ENCODE data around the gene DNAJC1. TPM values are rescaled to one million over a fixed set of nuclear protein-coding genes. Genes with fewer than 3 reads are reported as not detected.

Gene DNAJC1
- total RNA-seq, 2 experiments from 2014 or later = 20.6 to 28.1 TPM

DNA sequence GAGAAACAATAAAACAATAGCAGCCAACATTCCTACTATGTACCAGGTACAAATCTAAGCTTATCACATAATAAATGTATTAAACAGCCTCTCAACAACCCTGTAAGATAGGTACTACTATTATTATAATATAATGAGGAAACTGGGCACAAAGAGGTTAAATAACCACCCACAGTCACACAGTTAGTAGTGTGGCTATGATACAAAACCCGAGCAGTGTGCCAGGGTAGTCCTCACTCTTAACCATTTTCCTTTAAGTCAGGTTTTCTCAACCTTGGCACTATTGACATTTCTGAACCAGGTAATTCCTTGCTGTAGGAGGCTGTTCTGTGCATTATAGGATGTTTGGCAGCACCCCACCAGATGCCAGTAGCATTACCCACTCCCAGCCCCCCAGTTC lies 48.8 kb downstream of the DNAJC1 start:
- CTCF ChIA-PET = interaction anchor here (1.7 kb wide), 1 partner anchor 13 kb away, joined by 3 read pairs; no protein-coding TSS in a partner anchor
- POLR2A ChIA-PET = no interaction called here
- H3K36me3 Mint-ChIP-seq (ENCODE audit: low read depth) = no peaks in the 10 kb centered on the region
- no peak for ATAC-seq
- no peaks in the 10 kb centered on the region for H3K27me3 Mint-ChIP-seq
- no peak overlapping the region for H3K27ac Mint-ChIP-seq
- H3K4me1 Mint-ChIP-seq = peaks cover 7% of the 10 kb centered on the region
- no peaks in the 10 kb centered on the region for H3K9me3 Mint-ChIP-seq (ENCODE audit: low read depth)
- no peak overlapping the region for H3K4me3 Mint-ChIP-seq
- intact Hi-C loops (cut with DNase I, micrococcal nuclease) = loop anchor here in 1 of 2 experiments (5.0 to 10.0 kb wide), 2 partner anchors 220 to 877 kb away; no protein-coding TSS in a partner anchor
- no peak for DNase-seq

- DNase-seq (no peak), ATAC-seq (no peak)
- H3K27ac Mint-ChIP-seq = no peak overlapping the region
- no peaks in the 10 kb centered on the region for H3K27me3 Mint-ChIP-seq
- H3K4me1 Mint-ChIP-seq = peaks cover 7% of the 10 kb centered on the region
- intact Hi-C loops (cut with DNase I, micrococcal nuclease) = loop anchor here in 1 of 2 experiments (5.0 to 10.0 kb wide), 2 partner anchors 219 to 877 kb away; no protein-coding TSS in a partner anchor
- H3K36me3 Mint-ChIP-seq (ENCODE audit: low read depth) = no peaks in the 10 kb centered on the region
- POLR2A ChIA-PET = interaction anchor here (0.6 kb wide), 1 partner anchor 943 kb away, joined by 3 read pairs; no protein-coding TSS in a partner anchor
- no peak overlapping the region for H3K4me3 Mint-ChIP-seq
- CTCF ChIA-PET = interaction anchor here (1.1 to 1.7 kb wide), 2 partner anchors 11 to 14 kb away, joined by 3 to 4 read pairs; no protein-coding TSS in a partner anchor
- no peaks in the 10 kb centered on the region for H3K9me3 Mint-ChIP-seq (ENCODE audit: low read depth)
Measured at GRCh38 chr10:21954132-21954531, 49.4 kb downstream of the DNAJC1 start.

- ATAC-seq (peak; percentile 98), DNase-seq (no peak)
- POLR2A ChIA-PET = interaction anchor here (0.6 to 0.7 kb wide), 4 partner anchors 43 to 943 kb away, joined by 3 to 7 read pairs (median 4); no protein-coding TSS in a partner anchor
- intact Hi-C loops (cut with DNase I, micrococcal nuclease) = loop anchor here (1.0 to 10.0 kb wide), 4 partner anchors 219 to 876 kb away; no protein-coding TSS in a partner anchor
- H3K27me3 Mint-ChIP-seq = no peaks in the 10 kb centered on the region
- no peaks in the 10 kb centered on the region for H3K9me3 Mint-ChIP-seq (ENCODE audit: low read depth)
- no peak overlapping the region for H3K27ac Mint-ChIP-seq
- CTCF ChIA-PET = interaction anchor here (0.6 to 1.7 kb wide), 3 partner anchors 11 to 590 kb away, joined by 3 to 4 read pairs (median 3); no protein-coding TSS in a partner anchor
- peaks cover 7% of the 10 kb centered on the region for H3K4me1 Mint-ChIP-seq
- no peaks in the 10 kb centered on the region for H3K36me3 Mint-ChIP-seq (ENCODE audit: low read depth)
- no peak overlapping the region for H3K4me3 Mint-ChIP-seq
Measured at GRCh38 chr10:21953585-21954057, 49.9 kb downstream of the DNAJC1 start.

DNA sequence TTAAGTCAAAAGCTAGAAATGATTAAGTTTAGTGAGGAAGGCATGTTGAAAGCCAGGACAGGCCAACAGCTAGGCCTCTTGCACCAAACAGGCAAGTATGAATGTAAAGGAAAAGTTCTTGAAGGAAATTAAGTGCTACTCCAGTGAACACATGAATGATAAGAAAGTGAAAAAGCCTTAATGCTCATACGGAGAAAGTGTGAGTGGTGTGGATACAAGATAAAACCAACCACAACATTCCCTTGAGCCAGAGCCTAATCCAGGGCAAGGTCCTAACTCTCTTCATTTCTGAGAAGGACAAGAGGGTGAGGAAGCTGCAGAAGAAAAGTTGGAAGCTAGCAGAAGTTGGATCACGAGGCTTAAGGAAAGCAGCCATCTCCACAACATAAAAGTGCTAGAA lies 53.0 kb downstream of the DNAJC1 start:
- intact Hi-C loops (cut with DNase I, micrococcal nuclease) = loop anchor here in 1 of 2 experiments (5.0 to 10.0 kb wide), 2 partner anchors 216 to 873 kb away; no protein-coding TSS in a partner anchor
- peaks cover 7% of the 10 kb centered on the region for H3K4me1 Mint-ChIP-seq
- no peak overlapping the region for H3K4me3 Mint-ChIP-seq
- no peak overlapping the region for H3K27ac Mint-ChIP-seq
- no peak for ATAC-seq
- POLR2A ChIA-PET = no interaction called here
- no peaks in the 10 kb centered on the region for H3K9me3 Mint-ChIP-seq (ENCODE audit: low read depth)
- H3K36me3 Mint-ChIP-seq (ENCODE audit: low read depth) = no peaks in the 10 kb centered on the region
- CTCF ChIA-PET = no interaction called here
- no peaks in the 10 kb centered on the region for H3K27me3 Mint-ChIP-seq
- no peak for DNase-seq

- Mint-ChIP-seq H3K36me3 (ENCODE audit: low read depth) (no peaks in the 10 kb centered on the region), H3K9me3 (ENCODE audit: low read depth) (no peaks in the 10 kb centered on the region), H3K4me1 (peaks cover 14% of the 10 kb centered on the region), H3K27me3 (no peaks in the 10 kb centered on the region), H3K4me3 (no peak overlapping the region), H3K27ac (no peak overlapping the region)
- intact Hi-C loops (cut with DNase I, micrococcal nuclease) = no loop called here
- no peak for ATAC-seq
- CTCF ChIA-PET = no interaction called here
- POLR2A ChIA-PET = no interaction called here
- no peak for DNase-seq
Measured at GRCh38 chr10:21946946-21947345, 56.6 kb downstream of the DNAJC1 start.

- no peaks in the 10 kb centered on the region for H3K27me3 Mint-ChIP-seq
- H3K36me3 Mint-ChIP-seq (ENCODE audit: low read depth) = no peaks in the 10 kb centered on the region
- ATAC-seq (no peak), DNase-seq (no peak)
- no peak overlapping the region for H3K27ac Mint-ChIP-seq
- H3K4me3 Mint-ChIP-seq = no peak overlapping the region
- intact Hi-C loops (cut with DNase I, micrococcal nuclease) = no loop called here
- H3K9me3 Mint-ChIP-seq (ENCODE audit: low read depth) = no peaks in the 10 kb centered on the region
- peaks cover 11% of the 10 kb centered on the region for H3K4me1 Mint-ChIP-seq
- CTCF ChIA-PET = no interaction called here
- POLR2A ChIA-PET = no interaction called here
Measured at GRCh38 chr10:21944727-21945386, 58.7 kb downstream of the DNAJC1 start.

DNA sequence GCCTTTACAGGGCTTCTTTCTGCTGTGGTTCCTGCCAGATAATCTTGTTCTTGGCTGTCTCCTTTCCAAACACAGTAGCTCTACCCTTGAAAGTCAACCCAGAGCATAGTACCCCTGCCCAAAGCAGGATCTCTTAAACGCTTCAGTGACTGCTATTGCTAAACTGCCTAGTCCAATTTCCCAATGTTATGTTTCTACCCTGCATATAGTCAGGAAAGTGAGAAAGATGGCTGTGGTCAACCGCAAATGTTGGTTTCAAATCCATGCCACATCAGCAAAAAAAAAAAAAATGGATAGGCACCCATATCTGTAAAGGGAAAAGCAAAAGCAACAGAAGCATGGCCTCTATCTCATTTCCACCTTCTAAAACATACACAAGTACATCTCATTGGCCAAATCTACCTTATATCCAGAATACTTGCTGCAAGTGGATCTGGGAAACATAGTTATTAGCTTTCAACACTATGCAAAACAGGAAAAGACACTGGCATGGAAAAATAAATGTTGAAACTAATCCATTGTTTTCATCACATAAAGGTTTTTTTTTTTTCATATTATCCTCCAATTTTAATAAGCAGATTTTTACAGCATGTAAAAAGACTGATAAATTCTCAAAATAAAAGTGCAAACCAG lies 59.8 kb downstream of the DNAJC1 start:
- Mint-ChIP-seq H3K9me3 (ENCODE audit: low read depth) (no peaks in the 10 kb centered on the region), H3K27me3 (no peaks in the 10 kb centered on the region), H3K4me1 (peaks cover 11% of the 10 kb centered on the region), H3K4me3 (no peak overlapping the region), H3K36me3 (ENCODE audit: low read depth) (peaks cover 7% of the 10 kb centered on the region), H3K27ac (no peak overlapping the region)
- POLR2A ChIA-PET = no interaction called here
- DNase-seq = no peak
- intact Hi-C loops (cut with DNase I, micrococcal nuclease) = no loop called here
- CTCF ChIA-PET = interaction anchor here (0.7 to 0.9 kb wide), 2 partner anchors 10 to 24 kb away, joined by 3 to 4 read pairs; no protein-coding TSS in a partner anchor
- ATAC-seq = no peak

GRCh38 chr10:21935439-21936023 lies 68.0 kb downstream of the DNAJC1 start:
- Mint-ChIP-seq H3K36me3 (ENCODE audit: low read depth) (peaks cover 26% of the 10 kb centered on the region), H3K27ac (no peak overlapping the region), H3K4me3 (no peak overlapping the region), H3K9me3 (ENCODE audit: low read depth) (peaks cover 15% of the 10 kb centered on the region), H3K4me1 (no peaks in the 10 kb centered on the region), H3K27me3 (no peaks in the 10 kb centered on the region)
- intact Hi-C loops (cut with DNase I, micrococcal nuclease) = no loop called here
- DNase-seq = no peak
- no peak for ATAC-seq
- CTCF ChIA-PET = no interaction called here
- POLR2A ChIA-PET = no interaction called here

DNA sequence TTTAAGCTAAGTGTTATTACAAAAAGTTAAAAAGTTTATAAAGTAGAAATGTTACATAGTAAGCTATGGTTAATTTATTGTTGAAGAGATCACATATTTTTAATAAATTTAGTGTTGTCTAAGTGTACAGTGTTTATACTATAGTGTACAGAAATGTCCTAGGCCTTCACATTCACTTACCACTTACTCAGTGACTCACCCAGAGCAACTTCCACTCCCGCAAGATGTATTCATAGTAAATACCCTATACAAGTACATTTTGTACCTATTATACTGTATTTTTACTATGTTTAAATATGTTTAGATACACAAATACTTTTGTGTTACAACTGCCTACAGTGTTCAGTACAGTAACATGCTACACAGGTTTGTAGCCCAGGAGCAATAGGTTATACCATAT lies 69.2 kb downstream of the DNAJC1 start:
- H3K4me1 Mint-ChIP-seq = no peaks in the 10 kb centered on the region
- no peak overlapping the region for H3K4me3 Mint-ChIP-seq
- DNase-seq = no peak
- POLR2A ChIA-PET = no interaction called here
- no peaks in the 10 kb centered on the region for H3K27me3 Mint-ChIP-seq
- intact Hi-C loops (cut with DNase I, micrococcal nuclease) = no loop called here
- CTCF ChIA-PET = interaction anchor here (0.7 to 1.1 kb wide), 3 partner anchors 10 to 616 kb away, joined by 3 read pairs; no protein-coding TSS in a partner anchor
- H3K27ac Mint-ChIP-seq = no peak overlapping the region
- ATAC-seq = no peak
- peaks cover 25% of the 10 kb centered on the region for H3K36me3 Mint-ChIP-seq (ENCODE audit: low read depth)
- peaks cover 15% of the 10 kb centered on the region for H3K9me3 Mint-ChIP-seq (ENCODE audit: low read depth)

DNA sequence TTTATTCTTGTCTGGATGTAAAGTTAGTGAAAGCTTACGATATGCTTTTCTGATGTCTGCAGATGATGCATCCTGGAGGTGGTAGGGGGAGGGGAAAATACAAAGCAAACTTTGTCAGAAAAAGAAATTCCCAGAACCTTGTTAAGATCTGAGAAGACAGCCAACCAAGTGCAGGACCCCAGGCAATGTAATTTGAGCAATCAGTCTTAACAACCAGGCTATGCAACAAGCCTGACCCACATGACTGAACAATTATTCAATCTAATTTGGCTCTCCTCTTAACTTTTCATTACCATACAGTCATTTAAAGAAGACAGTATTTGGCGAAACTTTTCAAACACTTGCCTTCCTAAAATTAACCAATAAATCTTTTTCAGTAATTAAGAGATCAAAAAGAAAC lies 74.5 kb downstream of the DNAJC1 start:
- Mint-ChIP-seq H3K27me3 (no peaks in the 10 kb centered on the region), H3K4me1 (no peaks in the 10 kb centered on the region), H3K27ac (no peak overlapping the region), H3K9me3 (ENCODE audit: low read depth) (no peaks in the 10 kb centered on the region), H3K36me3 (ENCODE audit: low read depth) (peaks cover 2% of the 10 kb centered on the region), H3K4me3 (no peak overlapping the region)
- no peak for ATAC-seq
- CTCF ChIA-PET = no interaction called here
- DNase-seq = no peak
- POLR2A ChIA-PET = no interaction called here
- intact Hi-C loops (cut with DNase I, micrococcal nuclease) = no loop called here

GRCh38 chr10:21927631-21928353 lies 75.7 kb downstream of the DNAJC1 start:
- no peak overlapping the region for H3K4me3 Mint-ChIP-seq
- DNase-seq = no peak
- H3K36me3 Mint-ChIP-seq (ENCODE audit: low read depth) = peaks cover 2% of the 10 kb centered on the region
- CTCF ChIA-PET = no interaction called here
- intact Hi-C loops (cut with DNase I, micrococcal nuclease) = no loop called here
- no peak for ATAC-seq
- no peaks in the 10 kb centered on the region for H3K27me3 Mint-ChIP-seq
- POLR2A ChIA-PET = no interaction called here
- no peak overlapping the region for H3K27ac Mint-ChIP-seq
- no peaks in the 10 kb centered on the region for H3K4me1 Mint-ChIP-seq
- no peaks in the 10 kb centered on the region for H3K9me3 Mint-ChIP-seq (ENCODE audit: low read depth)

Measured in activated CD4-positive, alpha-beta T cell treated with anti-CD3 and anti-CD28 coated beads for 36 hours (primary cell).